ENCODE data around the gene UBE2U.

UBE2U gene

DNA sequence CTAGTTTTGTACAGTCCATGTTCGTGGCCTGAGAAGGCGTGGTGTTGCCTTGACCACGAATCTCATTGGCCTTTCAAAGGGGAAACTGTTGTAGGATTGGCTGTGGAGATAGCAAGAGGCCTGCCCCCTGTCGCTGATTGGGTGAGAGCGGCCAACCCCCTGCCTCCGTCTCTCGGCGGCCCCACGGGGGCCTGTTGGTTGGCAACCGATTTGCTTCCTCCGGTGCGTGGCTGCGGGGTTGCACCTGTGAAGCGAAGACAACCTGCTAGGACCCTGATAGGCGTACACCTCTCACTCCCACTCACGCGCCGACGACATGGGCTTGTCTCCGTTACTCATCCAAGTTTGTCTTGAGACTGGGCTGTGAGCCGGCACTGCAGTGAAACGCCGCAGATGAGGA lies at the start of gene UBE2U:
Gene UBE2U, plus strand, starts transcription at position 204 of the 400 bp plus-strand sequence. CDS start 428 bp downstream, outside the sequence.
- DNase-seq (ENCODE audit: low read depth) = no peak

DNA sequence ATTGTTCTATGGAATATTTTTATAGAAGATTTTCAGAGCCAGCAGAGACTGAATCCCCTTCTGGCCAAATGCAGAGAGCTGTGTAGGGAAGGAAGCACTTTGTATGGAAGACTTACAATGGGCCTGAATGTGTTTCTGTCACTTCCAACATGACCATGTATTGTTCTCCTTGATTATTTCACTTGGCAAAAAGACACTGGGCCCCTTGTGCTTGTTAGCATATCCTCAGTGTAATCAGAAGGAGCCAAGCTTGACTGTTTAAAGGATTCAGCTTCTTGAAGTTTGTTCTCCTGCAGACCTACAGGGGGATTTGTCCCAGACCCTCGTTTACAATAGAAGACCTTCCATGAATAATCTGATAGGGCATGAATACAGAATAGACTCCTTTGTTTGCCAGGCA lies 48.1 kb upstream of the UBE2U start:
- no peak for DNase-seq (ENCODE audit: low read depth)

- DNase-seq (ENCODE audit: low read depth) = no peak
Observed at GRCh38 chr1:64161357-64161941, 42.0 kb upstream of the UBE2U start.

- no peak for DNase-seq (ENCODE audit: low read depth)
Observed at GRCh38 chr1:64162151-64162550, 41.3 kb upstream of the UBE2U start.

- no peak for DNase-seq (ENCODE audit: low read depth)
Observed at GRCh38 chr1:64162804-64163203, 40.6 kb upstream of the UBE2U start.

DNA sequence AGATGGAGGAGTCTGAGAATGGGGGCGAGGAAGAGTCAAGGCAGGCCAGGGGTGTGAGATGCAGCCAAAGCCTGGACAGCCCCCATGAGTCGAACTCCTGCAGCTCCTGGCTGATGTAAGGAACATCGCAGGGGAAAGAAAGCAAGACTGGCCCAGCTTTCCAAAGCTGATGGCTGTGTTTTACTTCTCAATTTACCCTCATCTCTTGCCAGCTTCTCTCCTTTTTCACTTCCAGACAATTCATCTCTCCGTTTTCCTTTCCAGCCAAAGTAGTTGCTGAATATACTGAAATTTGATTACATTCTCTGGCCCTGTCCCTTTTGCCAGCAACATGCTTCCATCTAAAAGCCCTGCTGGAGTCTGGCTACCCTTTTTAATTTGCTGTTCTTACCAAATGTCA lies 40.0 kb upstream of the UBE2U start:
- DNase-seq (ENCODE audit: low read depth) = no peak

DNA sequence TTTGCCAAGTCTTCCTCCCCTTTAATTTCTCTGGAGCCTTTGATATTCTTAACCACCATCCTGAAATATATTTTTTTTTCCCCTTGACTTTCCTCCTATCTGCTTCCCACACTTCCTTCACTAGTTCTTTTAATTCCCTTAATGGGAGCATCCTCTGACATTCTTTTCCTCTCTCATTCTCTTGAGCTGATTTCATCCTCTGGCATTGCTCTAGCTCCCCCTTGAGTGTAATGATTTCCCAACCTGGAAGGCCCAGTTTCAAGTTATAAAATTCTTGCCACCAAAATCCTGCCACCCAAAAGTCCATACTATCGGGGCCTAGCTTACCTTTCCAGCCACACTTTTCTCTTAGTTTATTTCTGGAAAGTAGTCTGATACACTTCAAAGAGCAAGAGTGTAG lies 39.5 kb upstream of the UBE2U start:
- DNase-seq (ENCODE audit: low read depth) = no peak

DNA sequence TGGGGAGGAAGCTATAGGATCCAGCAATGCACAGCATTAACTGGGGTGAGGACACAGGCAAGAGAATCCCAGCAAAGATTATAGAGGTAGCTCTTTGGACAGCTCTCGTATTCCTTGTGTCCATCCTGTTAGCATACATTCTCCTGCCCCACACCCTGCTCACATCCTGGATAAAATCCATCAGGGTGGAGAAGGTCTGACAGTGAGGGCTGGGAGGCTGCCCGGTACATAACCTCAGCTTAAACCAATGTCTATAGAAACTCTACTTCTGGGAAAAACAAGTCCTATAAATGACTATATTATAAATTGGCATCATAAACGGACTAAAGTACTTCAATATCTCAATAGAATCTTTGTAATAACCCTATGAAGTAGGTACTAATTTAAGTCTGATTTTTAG lies 36.8 kb upstream of the UBE2U start:
- DNase-seq (ENCODE audit: low read depth) = no peak

GRCh38 chr1:64167176-64167575 lies 36.2 kb upstream of the UBE2U start:
- no peak for DNase-seq (ENCODE audit: low read depth)

DNA sequence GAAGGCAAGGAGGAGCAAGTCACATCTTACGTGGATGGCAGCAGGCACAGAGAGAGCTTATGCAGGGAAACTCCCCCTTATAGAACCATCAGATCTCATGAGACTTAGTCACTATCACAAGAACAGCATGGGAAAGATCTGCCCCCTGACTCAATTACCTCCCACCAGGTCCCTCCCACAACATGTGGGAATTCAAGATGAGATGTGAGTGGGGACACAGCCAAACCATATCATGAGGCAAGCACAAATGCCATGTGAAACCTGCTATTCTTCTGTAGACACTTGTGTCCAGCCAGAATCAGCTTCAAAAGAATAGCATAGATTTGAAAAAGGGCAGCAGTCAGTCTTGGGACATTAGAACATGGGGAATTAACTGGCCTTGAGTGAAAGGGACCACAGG lies 32.2 kb upstream of the UBE2U start:
- no peak for DNase-seq (ENCODE audit: low read depth)

- DNase-seq (ENCODE audit: low read depth) = no peak
Observed at GRCh38 chr1:64171797-64172281, 31.6 kb upstream of the UBE2U start.

- DNase-seq (ENCODE audit: low read depth) = no peak
Observed at GRCh38 chr1:64172458-64172983, 30.9 kb upstream of the UBE2U start.

DNA sequence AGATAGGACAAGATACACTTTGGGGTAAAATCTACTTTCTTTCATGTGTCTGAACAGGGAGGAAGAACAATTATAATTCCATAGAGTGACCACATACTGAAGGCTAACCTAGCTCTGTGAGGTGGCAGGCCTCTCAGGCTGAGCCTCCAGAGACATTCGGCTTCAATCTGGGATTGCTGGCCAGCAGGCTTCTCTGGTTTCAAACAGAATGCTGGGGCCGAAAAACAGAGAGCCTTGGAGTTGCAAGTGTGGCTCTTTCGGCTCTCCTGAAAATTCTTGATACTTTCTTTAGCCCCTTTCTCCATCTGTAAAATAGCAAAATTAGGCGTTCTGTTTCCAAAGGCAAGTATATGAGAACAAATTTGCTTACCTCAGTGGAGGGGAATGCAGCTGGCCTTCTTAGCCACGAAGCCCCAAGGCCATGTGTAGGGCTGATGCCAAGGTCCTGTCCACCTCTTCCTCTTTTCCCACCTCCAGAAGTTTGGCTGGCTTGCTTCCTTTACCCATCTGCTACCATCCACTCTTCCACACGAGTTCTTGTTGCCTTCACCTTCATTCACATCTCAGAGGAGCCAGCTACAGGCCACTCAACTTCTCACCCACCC lies 30.0 kb upstream of the UBE2U start:
- DNase-seq (ENCODE audit: low read depth) = no peak

DNA sequence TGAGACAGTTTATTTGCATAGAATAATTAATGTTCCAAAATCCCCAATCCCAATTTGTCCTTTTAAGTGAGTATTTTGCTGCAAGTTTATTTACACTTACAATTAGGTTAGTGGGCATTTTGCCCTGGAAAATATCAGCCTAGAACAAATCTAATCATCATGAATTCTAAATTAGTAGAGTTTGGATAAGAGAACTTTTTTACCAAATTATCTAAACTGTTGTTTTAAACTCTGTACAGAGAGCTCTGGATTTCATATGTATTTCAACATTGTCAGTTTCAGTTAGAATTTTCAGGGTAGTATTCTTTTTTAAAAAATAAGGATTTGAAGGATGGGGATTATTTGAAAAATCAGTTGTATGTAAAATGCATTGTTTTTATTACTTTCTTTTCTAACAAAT lies 27.8 kb upstream of the UBE2U start:
- DNase-seq (ENCODE audit: low read depth) = no peak

GRCh38 chr1:64176659-64177058 lies 26.8 kb upstream of the UBE2U start:
- DNase-seq (ENCODE audit: low read depth) = no peak

DNA sequence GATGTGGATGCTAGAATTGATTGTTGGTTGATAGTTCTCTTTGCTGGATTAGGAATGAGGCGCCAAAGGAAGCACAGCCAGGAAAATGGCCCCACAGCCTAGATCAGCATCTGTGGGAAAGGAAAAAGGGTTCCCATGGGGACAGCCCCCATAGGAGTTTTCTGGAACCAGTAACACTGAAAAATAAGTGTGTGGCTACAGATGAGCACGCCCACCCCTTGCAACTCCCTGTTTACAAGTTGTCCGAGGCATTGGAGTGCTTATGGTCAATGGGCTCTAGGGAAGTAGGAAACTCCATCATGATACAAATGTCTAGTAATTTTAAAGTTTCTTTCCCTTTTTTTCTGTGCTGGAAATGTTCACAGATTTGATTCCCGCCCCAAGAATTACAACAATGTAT lies 23.8 kb upstream of the UBE2U start:
- no peak for DNase-seq (ENCODE audit: low read depth)

DNA sequence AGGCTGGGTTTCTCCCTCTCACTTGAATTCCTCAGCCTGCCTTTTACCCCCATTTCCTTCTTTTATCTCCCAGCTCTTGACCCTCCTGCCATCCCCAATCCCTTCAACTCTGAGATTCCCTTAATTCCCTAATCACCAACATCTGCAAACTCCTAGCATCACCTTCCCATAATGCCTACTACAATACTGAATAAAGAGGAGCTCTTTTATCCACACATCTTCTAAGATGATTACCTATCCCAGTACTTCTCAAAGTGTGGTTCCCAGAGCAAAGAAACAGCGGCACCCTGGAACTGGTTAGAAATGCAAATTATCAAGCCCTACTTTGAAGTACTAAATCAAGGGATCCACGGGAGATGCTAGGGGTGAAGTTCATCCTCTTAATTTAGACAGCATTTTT lies 21.2 kb upstream of the UBE2U start:
- no peak for DNase-seq (ENCODE audit: low read depth)

GRCh38 chr1:64183395-64184002 lies 19.9 kb upstream of the UBE2U start:
- DNase-seq (ENCODE audit: low read depth) = no peak

DNA sequence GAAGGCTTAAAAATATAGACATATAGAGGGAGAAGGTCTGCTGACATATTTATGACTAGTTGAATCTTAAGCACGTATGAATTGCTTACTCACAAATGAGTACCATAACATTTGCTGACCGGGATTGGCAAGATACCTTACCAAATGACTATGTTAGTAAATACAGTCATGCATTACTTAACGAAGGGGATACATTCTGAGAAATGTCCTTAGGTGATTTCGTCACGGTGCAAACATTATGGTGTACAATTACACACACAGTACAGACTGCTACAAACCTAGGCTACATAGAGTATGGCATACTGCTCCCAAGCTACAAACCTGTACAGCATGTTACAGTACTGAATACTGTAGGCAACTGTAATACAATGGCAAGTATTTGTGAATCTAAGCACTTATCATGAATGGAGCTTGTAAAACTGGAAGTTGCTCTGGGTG lies 19.4 kb upstream of the UBE2U start:
- DNase-seq (ENCODE audit: low read depth) = no peak

DNA sequence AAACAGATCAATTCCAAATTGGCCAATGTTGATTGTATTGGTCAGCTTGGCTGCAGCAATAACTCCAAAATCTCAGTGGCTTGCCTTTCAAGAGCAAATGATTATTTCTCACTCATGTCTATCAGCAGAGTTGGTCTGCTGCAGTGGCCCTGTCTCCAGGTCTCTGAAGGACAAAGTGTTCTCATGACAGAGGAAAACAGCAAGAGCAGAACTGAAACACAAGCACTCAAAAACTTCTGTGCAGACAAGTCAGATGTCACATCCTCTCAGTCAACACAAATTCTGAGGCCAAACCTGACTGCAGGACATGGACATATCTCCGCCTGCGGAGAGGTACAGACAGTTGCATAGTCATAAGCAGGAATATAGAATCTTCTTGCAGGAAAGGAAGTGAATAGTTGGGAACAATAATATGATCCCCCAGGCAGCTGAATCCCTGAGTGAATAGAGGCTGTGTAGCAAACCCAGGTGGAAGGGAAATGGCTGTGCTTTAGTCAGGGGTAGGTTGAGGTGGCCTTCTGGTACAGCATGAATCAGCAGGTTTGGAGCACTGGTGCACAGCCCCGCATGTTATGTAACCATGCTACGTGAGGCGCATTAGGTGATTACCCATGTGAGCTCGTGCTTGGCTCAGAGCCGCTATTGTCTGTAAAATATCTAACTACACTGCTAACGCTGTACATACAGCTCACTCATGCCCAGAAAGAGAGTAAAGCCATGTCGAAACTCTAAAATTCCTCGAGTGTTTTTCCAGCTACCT lies 17.1 kb upstream of the UBE2U start:
- DNase-seq (ENCODE audit: low read depth) = no peak

DNA sequence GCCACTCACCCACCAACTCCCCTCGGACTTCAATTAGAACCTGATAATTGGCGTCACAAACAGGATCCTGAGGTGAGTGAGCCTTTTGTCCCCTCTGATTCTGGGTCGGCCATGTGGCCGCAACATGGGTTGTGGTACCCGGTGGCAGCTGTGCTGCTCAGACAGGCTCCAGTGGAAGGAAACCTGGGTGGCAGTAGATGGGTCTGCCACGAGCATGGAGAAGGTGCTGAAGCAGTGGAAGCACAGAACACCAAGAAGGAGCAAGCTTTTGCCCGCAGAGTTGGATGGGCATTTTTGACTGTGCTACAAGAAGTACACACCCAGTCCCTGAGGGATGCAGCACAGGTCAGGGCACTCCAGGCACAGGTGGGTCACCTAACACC lies 16.5 kb upstream of the UBE2U start:
- no peak for DNase-seq (ENCODE audit: low read depth)

- no peak for DNase-seq (ENCODE audit: low read depth)
Observed at GRCh38 chr1:64187646-64188045, 15.8 kb upstream of the UBE2U start.

- no peak for DNase-seq (ENCODE audit: low read depth)
Observed at GRCh38 chr1:64192290-64192689, 11.1 kb upstream of the UBE2U start.

All from stimulated activated CD4-positive, alpha-beta T cell treated with anti-CD3 and anti-CD28 coated beads, Interleukin-2, amount 100 ng/mL, for 4 hours (primary cell).